ENCODE data around the gene NANOS3. TPM values are rescaled to one million over a fixed set of nuclear protein-coding genes. Genes with fewer than 3 reads are reported as not detected.

NANOS3 gene
- total and polyA plus RNA-seq, 9 of the 15 experiments (the other 6 are each of a cell fraction or from before 2014, with no cell fraction given), result not detected

DNA sequence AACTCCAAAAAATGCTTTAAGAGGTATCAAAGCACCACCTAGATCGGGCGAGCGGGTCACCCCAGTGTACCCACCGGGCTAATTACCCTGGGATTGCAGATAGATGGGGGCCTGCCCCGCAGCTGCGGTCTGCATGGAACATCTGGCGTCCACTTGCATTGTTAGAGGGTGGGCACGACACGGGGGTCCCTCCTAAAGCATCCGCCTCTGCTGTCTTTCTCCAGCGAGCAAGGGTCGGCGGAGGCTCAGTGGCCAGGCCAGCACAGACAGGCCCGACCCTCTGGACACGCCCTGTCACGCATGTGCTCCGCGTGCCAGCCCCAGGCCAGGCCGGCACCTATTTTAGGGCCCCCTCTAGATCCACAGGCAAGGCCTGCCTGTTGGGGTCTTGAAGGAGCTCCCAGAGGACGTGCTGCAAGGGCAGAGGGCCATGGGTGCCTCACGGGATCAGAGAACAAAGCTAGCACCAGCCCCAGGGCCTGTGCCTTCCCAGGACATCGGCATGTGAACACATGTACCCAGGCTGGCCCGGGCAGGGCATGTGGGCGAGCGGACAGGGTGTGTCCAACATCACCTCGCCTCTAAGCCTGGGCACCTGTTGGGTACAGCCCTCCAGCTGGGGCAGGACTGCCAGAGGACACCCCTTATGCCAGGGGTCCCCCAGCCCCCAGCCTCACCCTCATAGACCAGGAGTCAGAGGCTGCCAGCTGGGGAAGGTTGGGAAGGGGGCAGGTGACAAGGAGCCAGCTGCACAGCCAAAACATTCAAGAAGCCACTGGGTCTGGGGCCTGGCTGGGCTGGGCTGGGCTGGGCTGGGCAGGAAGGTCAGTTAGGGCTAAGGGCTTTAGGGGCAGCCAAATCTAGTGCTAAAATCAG lies 35.6 kb upstream of the NANOS3 start (continued):
- TF ChIP-seq, protein P1, sequence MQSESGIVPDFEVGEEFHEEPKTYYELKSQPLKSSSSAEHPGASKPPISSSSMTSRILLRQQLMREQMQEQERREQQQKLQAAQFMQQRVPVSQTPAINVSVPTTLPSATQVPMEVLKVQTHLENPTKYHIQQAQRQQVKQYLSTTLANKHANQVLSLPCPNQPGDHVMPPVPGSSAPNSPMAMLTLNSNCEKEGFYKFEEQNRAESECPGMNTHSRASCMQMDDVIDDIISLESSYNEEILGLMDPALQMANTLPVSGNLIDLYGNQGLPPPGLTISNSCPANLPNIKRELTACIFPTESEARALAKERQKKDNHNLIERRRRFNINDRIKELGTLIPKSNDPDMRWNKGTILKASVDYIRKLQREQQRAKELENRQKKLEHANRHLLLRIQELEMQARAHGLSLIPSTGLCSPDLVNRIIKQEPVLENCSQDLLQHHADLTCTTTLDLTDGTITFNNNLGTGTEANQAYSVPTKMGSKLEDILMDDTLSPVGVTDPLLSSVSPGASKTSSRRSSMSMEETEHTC (IDR thresholded peaks at IDR 0.05), result no peak
- TF ChIP-seq, protein P2, sequence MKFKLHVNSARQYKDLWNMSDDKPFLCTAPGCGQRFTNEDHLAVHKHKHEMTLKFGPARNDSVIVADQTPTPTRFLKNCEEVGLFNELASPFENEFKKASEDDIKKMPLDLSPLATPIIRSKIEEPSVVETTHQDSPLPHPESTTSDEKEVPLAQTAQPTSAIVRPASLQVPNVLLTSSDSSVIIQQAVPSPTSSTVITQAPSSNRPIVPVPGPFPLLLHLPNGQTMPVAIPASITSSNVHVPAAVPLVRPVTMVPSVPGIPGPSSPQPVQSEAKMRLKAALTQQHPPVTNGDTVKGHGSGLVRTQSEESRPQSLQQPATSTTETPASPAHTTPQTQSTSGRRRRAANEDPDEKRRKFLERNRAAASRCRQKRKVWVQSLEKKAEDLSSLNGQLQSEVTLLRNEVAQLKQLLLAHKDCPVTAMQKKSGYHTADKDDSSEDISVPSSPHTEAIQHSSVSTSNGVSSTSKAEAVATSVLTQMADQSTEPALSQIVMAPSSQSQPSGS (CRISPR knock-in tag; IDR thresholded peaks at IDR 0.05), result no peak
- TF ChIP-seq CC2D1A (IDR thresholded peaks at IDR 0.05) (no peak), NFXL1 (CRISPR knock-in tag; IDR thresholded peaks at IDR 0.05) (no peak), ZFP36 (IDR thresholded peaks at IDR 0.05; ENCODE audit: low read depth, low read length, partially characterized antibody) (no peak), SMARCE1 (IDR thresholded peaks at IDR 0.05) (no peak), RBM14 (IDR thresholded peaks at IDR 0.05; ENCODE audit: borderline replicate concordance, insufficient read depth, low read depth, low read length) (no peak), TAL1 (IDR thresholded peaks at IDR 0.05) (no peak), RNF2 (IDR thresholded peaks at IDR 0.05) (no peak), WHSC1 (IDR thresholded peaks at IDR 0.05; ENCODE audit: low read length) (no peak), HOXB6 (CRISPR knock-in tag; IDR thresholded peaks at IDR 0.05; ENCODE audit: borderline replicate concordance) (no peak), STAT5A (IDR thresholded peaks at IDR 0.05; ENCODE audit: borderline replicate concordance, low read length) (no peak), NRF1 (conservative IDR thresholded peaks at IDR 0.05 in 1 of 2, IDR thresholded peaks at IDR 0.05 in 1 of 2) (peak; percentile 48 to 64; a peak in 3 of 4 replicates), GATAD2A (IDR thresholded peaks at IDR 0.05) (no peak), ZNF431 (CRISPR knock-in tag; IDR thresholded peaks at IDR 0.05) (no peak), ZNF165 (CRISPR knock-in tag; IDR thresholded peaks at IDR 0.05; ENCODE audit: borderline replicate concordance) (no peak), CBX8 (IDR thresholded peaks at IDR 0.05; ENCODE audit: borderline replicate concordance, extremely low read depth, low read depth, low read length, poor library complexity, severe bottlenecking) (no peak), ZNF717 (CRISPR knock-in tag; IDR thresholded peaks at IDR 0.05) (no peak)
- TF ChIP-seq, protein P3, sequence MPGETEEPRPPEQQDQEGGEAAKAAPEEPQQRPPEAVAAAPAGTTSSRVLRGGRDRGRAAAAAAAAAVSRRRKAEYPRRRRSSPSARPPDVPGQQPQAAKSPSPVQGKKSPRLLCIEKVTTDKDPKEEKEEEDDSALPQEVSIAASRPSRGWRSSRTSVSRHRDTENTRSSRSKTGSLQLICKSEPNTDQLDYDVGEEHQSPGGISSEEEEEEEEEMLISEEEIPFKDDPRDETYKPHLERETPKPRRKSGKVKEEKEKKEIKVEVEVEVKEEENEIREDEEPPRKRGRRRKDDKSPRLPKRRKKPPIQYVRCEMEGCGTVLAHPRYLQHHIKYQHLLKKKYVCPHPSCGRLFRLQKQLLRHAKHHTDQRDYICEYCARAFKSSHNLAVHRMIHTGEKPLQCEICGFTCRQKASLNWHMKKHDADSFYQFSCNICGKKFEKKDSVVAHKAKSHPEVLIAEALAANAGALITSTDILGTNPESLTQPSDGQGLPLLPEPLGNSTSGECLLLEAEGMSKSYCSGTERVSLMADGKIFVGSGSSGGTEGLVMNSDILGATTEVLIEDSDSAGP (CRISPR knock-in tag; IDR thresholded peaks at IDR 0.05), result no peak
- TF ChIP-seq, protein P4, sequence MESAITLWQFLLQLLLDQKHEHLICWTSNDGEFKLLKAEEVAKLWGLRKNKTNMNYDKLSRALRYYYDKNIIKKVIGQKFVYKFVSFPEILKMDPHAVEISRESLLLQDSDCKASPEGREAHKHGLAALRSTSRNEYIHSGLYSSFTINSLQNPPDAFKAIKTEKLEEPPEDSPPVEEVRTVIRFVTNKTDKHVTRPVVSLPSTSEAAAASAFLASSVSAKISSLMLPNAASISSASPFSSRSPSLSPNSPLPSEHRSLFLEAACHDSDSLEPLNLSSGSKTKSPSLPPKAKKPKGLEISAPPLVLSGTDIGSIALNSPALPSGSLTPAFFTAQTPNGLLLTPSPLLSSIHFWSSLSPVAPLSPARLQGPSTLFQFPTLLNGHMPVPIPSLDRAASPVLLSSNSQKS (CRISPR knock-in tag; IDR thresholded peaks at IDR 0.05), result no peak
- TF ChIP-seq, protein P5, sequence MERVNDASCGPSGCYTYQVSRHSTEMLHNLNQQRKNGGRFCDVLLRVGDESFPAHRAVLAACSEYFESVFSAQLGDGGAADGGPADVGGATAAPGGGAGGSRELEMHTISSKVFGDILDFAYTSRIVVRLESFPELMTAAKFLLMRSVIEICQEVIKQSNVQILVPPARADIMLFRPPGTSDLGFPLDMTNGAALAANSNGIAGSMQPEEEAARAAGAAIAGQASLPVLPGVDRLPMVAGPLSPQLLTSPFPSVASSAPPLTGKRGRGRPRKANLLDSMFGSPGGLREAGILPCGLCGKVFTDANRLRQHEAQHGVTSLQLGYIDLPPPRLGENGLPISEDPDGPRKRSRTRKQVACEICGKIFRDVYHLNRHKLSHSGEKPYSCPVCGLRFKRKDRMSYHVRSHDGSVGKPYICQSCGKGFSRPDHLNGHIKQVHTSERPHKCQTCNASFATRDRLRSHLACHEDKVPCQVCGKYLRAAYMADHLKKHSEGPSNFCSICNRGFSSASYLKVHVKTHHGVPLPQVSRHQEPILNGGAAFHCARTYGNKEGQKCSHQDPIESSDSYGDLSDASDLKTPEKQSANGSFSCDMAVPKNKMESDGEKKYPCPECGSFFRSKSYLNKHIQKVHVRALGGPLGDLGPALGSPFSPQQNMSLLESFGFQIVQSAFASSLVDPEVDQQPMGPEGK (CRISPR knock-in tag; IDR thresholded peaks at IDR 0.05; ENCODE audit: borderline replicate concordance), result no peak
